ENCODE measurements around the gene SGCD.
A peak's percentile ranks its signal among the peaks of the same experiment; 100 is the strongest.

The SGCD gene

GRCh38 chr5:156387391-156387790, 60.4 kb downstream of the SGCD start:
- H3K27ac ChIP-seq (replicated peaks): no peak overlapping the region
- H3K4me3 ChIP-seq (replicated peaks; ENCODE audit: insufficient read depth, low read length): no peak overlapping the region
- peaks cover 9% of the 10 kb centered on the region for H3K27me3 ChIP-seq (ENCODE audit: insufficient read depth, poor library complexity, severe bottlenecking)
- TF ChIP-seq POLR2AphosphoS5 (IDR thresholded peaks at IDR 0.05; ENCODE audit: low read depth) (no peak), SPI1 (IDR thresholded peaks at IDR 0.05; ENCODE audit: borderline replicate concordance, low read depth) (no peak), CTCF (IDR thresholded peaks at IDR 0.05; ENCODE audit: insufficient read depth, low read length) (no peak), GABPA (IDR thresholded peaks at IDR 0.05; ENCODE audit: low read depth) (no peak)
- TF ChIP-seq, protein P1, sequence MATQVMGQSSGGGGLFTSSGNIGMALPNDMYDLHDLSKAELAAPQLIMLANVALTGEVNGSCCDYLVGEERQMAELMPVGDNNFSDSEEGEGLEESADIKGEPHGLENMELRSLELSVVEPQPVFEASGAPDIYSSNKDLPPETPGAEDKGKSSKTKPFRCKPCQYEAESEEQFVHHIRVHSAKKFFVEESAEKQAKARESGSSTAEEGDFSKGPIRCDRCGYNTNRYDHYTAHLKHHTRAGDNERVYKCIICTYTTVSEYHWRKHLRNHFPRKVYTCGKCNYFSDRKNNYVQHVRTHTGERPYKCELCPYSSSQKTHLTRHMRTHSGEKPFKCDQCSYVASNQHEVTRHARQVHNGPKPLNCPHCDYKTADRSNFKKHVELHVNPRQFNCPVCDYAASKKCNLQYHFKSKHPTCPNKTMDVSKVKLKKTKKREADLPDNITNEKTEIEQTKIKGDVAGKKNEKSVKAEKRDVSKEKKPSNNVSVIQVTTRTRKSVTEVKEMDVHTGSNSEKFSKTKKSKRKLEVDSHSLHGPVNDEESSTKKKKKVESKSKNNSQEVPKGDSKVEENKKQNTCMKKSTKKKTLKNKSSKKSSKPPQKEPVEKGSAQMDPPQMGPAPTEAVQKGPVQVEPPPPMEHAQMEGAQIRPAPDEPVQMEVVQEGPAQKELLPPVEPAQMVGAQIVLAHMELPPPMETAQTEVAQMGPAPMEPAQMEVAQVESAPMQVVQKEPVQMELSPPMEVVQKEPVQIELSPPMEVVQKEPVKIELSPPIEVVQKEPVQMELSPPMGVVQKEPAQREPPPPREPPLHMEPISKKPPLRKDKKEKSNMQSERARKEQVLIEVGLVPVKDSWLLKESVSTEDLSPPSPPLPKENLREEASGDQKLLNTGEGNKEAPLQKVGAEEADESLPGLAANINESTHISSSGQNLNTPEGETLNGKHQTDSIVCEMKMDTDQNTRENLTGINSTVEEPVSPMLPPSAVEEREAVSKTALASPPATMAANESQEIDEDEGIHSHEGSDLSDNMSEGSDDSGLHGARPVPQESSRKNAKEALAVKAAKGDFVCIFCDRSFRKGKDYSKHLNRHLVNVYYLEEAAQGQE (IDR thresholded peaks at IDR 0.05; ENCODE audit: insufficient replicate concordance, low read depth): no peak
- no peak for DNase-seq (ENCODE audit: low read depth in 1 of 2, low spot score in 1 of 2)

GRCh38 chr5:156388233-156388632, 61.3 kb downstream of the SGCD start:
- Histone ChIP-seq H3K27me3 (ENCODE audit: insufficient read depth, poor library complexity, severe bottlenecking) (peaks cover 9% of the 10 kb centered on the region), H3K27ac (replicated peaks) (no peak overlapping the region), H3K4me3 (replicated peaks; ENCODE audit: insufficient read depth, low read length) (no peak overlapping the region)
- DNase-seq (ENCODE audit: low read depth in 1 of 2, low spot score in 1 of 2): no peak
- TF ChIP-seq POLR2AphosphoS5 (IDR thresholded peaks at IDR 0.05; ENCODE audit: low read depth): no peak
- TF ChIP-seq CTCF (IDR thresholded peaks at IDR 0.05; ENCODE audit: insufficient read depth, low read length): no peak
- TF ChIP-seq GABPA (IDR thresholded peaks at IDR 0.05; ENCODE audit: low read depth): no peak
- TF ChIP-seq, protein P1 (IDR thresholded peaks at IDR 0.05; ENCODE audit: insufficient replicate concordance, low read depth): no peak
- TF ChIP-seq SPI1 (IDR thresholded peaks at IDR 0.05; ENCODE audit: borderline replicate concordance, low read depth): no peak

DNA sequence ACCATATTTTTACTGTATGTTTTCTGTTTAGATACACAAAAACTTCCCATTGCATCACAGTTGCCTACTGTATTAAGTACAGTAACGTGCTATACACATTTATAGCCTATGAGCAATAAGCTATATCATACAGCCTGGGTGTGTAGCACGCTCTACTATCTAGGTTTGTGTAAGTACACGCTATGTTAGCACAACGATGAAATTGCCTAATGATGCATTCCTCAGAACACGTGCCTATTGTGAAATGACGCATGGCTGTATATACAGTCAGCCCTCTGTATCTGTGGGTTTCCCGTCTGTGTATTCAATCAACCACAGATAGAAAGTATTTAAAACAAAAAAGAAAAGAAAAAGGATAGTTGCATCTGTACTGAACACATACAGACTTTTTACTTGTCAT, 64.2 kb downstream of the SGCD start:
- no peak overlapping the region for H3K27ac ChIP-seq (replicated peaks)
- no peak overlapping the region for H3K4me3 ChIP-seq (replicated peaks; ENCODE audit: insufficient read depth, low read length)
- H3K27me3 ChIP-seq (ENCODE audit: insufficient read depth, poor library complexity, severe bottlenecking): peaks cover 9% of the 10 kb centered on the region
- DNase-seq (ENCODE audit: low read depth in 1 of 2, low spot score in 1 of 2): peak; percentile 2 to 63
- TF ChIP-seq CTCF (IDR thresholded peaks at IDR 0.05; ENCODE audit: insufficient read depth, low read length): no peak
- no peak for TF ChIP-seq SPI1 (IDR thresholded peaks at IDR 0.05; ENCODE audit: borderline replicate concordance, low read depth)
- TF ChIP-seq, protein P1 (IDR thresholded peaks at IDR 0.05; ENCODE audit: insufficient replicate concordance, low read depth): no peak
- TF ChIP-seq POLR2AphosphoS5 (IDR thresholded peaks at IDR 0.05; ENCODE audit: low read depth): no peak
- TF ChIP-seq GABPA (IDR thresholded peaks at IDR 0.05; ENCODE audit: low read depth): no peak
